ENCODE measurements around the gene TRIO. TPM values are rescaled to one million over a fixed set of nuclear protein-coding genes. Genes with fewer than 3 reads are reported as not detected.

The TRIO gene
- total RNA-seq, 1 experiment from 2014 or later: 68.4 TPM

DNA sequence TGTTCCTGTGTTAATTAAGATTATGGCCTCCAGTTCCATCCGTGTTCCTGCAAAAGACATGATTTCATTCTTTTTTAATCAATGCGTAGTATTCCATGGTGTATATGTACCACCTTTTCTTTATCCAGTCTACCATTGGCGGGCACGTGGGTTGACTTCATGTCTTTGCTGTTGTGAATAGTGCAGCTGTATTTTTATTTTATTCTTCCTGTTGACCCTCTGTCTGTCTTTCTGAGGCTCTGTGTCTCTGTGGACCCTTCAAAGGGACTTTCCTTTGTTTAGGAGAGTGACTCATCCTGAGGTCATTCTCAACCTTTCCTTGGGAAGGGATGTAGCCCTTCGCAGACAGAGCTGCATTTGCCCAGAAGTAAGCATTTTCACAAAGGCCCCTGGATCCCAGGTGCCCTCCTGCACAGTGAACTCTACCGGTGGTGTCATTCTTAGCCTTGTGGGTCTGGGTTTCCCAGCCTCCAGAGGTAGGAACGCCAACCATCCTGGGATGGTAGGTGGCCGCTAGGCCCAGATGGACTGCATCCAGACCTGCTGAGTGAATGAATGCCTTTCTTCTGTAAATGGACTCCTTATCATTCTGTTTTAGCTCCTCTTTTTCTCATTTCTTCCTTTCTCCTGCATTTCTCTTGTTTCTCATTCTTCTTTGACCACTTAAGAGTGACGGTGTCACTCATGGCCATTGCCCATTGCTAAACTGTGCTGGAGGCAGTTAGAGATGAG lies 22.4 kb downstream of the TRIO start (continued):
- TF ChIP-seq POLR2AphosphoS5 (IDR thresholded peaks at IDR 0.05; ENCODE audit: low read depth, low read length): peak; percentile 45; the same call in 1 of the 2 replicates
- TF ChIP-seq JUND (IDR thresholded peaks at IDR 0.05): peak; percentile 96
- TF ChIP-seq TCF7L2 (IDR thresholded peaks at IDR 0.05; ENCODE audit: borderline replicate concordance, extremely low read depth, insufficient read depth, insufficient read length): peak; percentile 85
- TF ChIP-seq SIN3A (IDR thresholded peaks at IDR 0.05; ENCODE audit: low read depth): peak; percentile 77
- no peak for TF ChIP-seq POLR2A (IDR thresholded peaks at IDR 0.05; ENCODE audit: borderline replicate concordance, extremely low read depth, insufficient read depth, insufficient read length)
- TF ChIP-seq RAD21 (IDR thresholded peaks at IDR 0.05; ENCODE audit: low read depth): peak; percentile 12; the same call in 1 of the 2 replicates
- TF ChIP-seq ELF1 (IDR thresholded peaks at IDR 0.05; ENCODE audit: borderline replicate concordance, low read depth): no peak
- peak; percentile 84 for TF ChIP-seq SP1 (IDR thresholded peaks at IDR 0.05; ENCODE audit: low read depth)
- TF ChIP-seq EZH2 (IDR thresholded peaks at IDR 0.05): no peak
- TF ChIP-seq, protein P1, sequence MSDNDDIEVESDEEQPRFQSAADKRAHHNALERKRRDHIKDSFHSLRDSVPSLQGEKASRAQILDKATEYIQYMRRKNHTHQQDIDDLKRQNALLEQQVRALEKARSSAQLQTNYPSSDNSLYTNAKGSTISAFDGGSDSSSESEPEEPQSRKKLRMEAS (IDR thresholded peaks at IDR 0.05): peak; percentile 83

GRCh38 chr5:14166437-14166836 lies 23.3 kb downstream of the TRIO start:
- CTCF ChIA-PET: no interaction called here
- Histone ChIP-seq H3K9me2 (ENCODE audit: insufficient read depth) (no peaks in the 10 kb centered on the region), H3K79me2 (ENCODE audit: insufficient read depth, low read length) (peaks cover 99% of the 10 kb centered on the region), H3K9me3 (ENCODE audit: control insufficient read depth in 1 of 2, insufficient read depth in 1 of 2, low read depth in 1 of 2, low read length in 2 of 2) (peaks cover 5 to 10% of the 10 kb centered on the region in 2 experiments; a peak in 1 of 4 replicates), H3K27me3 (ENCODE audit: insufficient read depth, low read length) (no peaks in the 10 kb centered on the region), H2AFZ (ENCODE audit: low read depth, low read length, poor library complexity, severe bottlenecking) (no peak overlapping the region), H3K4me3 (replicated peaks in 1 of 2; ENCODE audit: low read depth in 1 of 2, low read length in 2 of 2) (no peak overlapping the region), H3K27ac (ENCODE audit: low read depth, low read length) (no peak overlapping the region; the same call in 1 of the 2 replicates), H3K4me1 (ENCODE audit: control insufficient read depth in 1 of 2, insufficient read depth in 2 of 2, low read length in 2 of 2) (peaks cover 48 to 65% of the 10 kb centered on the region in 2 experiments), H4K20me1 (ENCODE audit: insufficient read depth) (peaks cover 14% of the 10 kb centered on the region; the same call in 1 of the 2 replicates), H3K9ac (ENCODE audit: low read length) (no peak overlapping the region), H3K36me3 (ENCODE audit: control insufficient read depth in 1 of 2, insufficient read depth in 2 of 2, low read length in 2 of 2) (peaks cover 0 to 14% of the 10 kb centered on the region in 2 experiments; a peak in 1 of 4 replicates), H3K4me2 (ENCODE audit: low read length) (peak overlapping the region; percentile 70; the same call in 1 of the 2 replicates)
- intact Hi-C loops (cut with micrococcal nuclease): loop anchor here (5.0 kb wide), 1 partner anchor 129 kb away; no protein-coding TSS in a partner anchor
- ATAC-seq (no peak), DNase-seq (ENCODE audit: low read depth, low spot score) (no peak)
- BruUV-seq (replicated peaks): no TSS peak
- POLR2A ChIA-PET: interaction anchor here (1.2 kb wide), 1 partner anchor 9 kb away, joined by 3 read pairs; no protein-coding TSS in a partner anchor
- RAD21 ChIA-PET (ENCODE audit: low non-redundant PET in 1 of 2, low total read pairs in 2 of 2, uncharacterized antibody in 2 of 2, unreplicated experiment in 2 of 2): no interaction called here
- TF ChIP-seq RAD21 (IDR thresholded peaks at IDR 0.05; ENCODE audit: low read depth): no peak
- TF ChIP-seq CEBPB (IDR thresholded peaks at IDR 0.05; ENCODE audit: low read depth): no peak
- no peak for TF ChIP-seq ELF1 (IDR thresholded peaks at IDR 0.05; ENCODE audit: borderline replicate concordance, low read depth)
- TF ChIP-seq EZH2phosphoT487 (IDR thresholded peaks at IDR 0.05; ENCODE audit: borderline replicate concordance): no peak
- no peak for TF ChIP-seq SRF (IDR thresholded peaks at IDR 0.05; ENCODE audit: low read depth)
- TF ChIP-seq FOSL1 (IDR thresholded peaks at IDR 0.05; ENCODE audit: low read depth): no peak
- no peak for TF ChIP-seq CBX3 (IDR thresholded peaks at IDR 0.05; ENCODE audit: low read depth)
- TF ChIP-seq POLR2AphosphoS5 (IDR thresholded peaks at IDR 0.05; ENCODE audit: low read depth, low read length): no peak
- TF ChIP-seq ZFX (IDR thresholded peaks at IDR 0.05): no peak
- TF ChIP-seq SIN3A (IDR thresholded peaks at IDR 0.05; ENCODE audit: low read depth): no peak
- no peak for TF ChIP-seq SP1 (IDR thresholded peaks at IDR 0.05; ENCODE audit: low read depth)
- no peak for TF ChIP-seq JUND (IDR thresholded peaks at IDR 0.05)
- no peak for TF ChIP-seq TCF7L2 (IDR thresholded peaks at IDR 0.05; ENCODE audit: borderline replicate concordance, extremely low read depth, insufficient read depth, insufficient read length)
- TF ChIP-seq EGR1 (IDR thresholded peaks at IDR 0.05; ENCODE audit: low read depth): no peak
- TF ChIP-seq, protein P2, sequence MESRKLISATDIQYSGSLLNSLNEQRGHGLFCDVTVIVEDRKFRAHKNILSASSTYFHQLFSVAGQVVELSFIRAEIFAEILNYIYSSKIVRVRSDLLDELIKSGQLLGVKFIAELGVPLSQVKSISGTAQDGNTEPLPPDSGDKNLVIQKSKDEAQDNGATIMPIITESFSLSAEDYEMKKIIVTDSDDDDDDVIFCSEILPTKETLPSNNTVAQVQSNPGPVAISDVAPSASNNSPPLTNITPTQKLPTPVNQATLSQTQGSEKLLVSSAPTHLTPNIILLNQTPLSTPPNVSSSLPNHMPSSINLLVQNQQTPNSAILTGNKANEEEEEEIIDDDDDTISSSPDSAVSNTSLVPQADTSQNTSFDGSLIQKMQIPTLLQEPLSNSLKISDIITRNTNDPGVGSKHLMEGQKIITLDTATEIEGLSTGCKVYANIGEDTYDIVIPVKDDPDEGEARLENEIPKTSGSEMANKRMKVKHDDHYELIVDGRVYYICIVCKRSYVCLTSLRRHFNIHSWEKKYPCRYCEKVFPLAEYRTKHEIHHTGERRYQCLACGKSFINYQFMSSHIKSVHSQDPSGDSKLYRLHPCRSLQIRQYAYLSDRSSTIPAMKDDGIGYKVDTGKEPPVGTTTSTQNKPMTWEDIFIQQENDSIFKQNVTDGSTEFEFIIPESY (IDR thresholded peaks at IDR 0.05; ENCODE audit: extremely low read depth, insufficient replicate concordance, low read length): no peak
- no peak for TF ChIP-seq YY1 (IDR thresholded peaks at IDR 0.05; ENCODE audit: extremely low read depth, insufficient replicate concordance, low read depth, low read length)

Data from HCT116 (cell line).